ENCODE results near the gene CFC1B. TPM values are rescaled to one million over a fixed set of nuclear protein-coding genes. Genes with fewer than 3 reads are reported as not detected.
"Not testable (repeated sequence)": the region's sequence is repeated elsewhere in the genome, so short reads cannot be mapped to it uniquely, and the experiment has no call there.

The CFC1B gene
- total RNA-seq, 1 donor from 2014 or later: not detected

- not testable (repeated sequence) for H3K4me3 Mint-ChIP-seq; H3K27ac Mint-ChIP-seq (ENCODE audit: unreplicated experiment); H3K4me1 Mint-ChIP-seq; H3K36me3 Mint-ChIP-seq (ENCODE audit: low read depth); H3K27me3 Mint-ChIP-seq (ENCODE audit: low read depth); H3K9me3 Mint-ChIP-seq; DNase-seq (ENCODE audit: low read depth, low spot score)
These were observed 17.2 kb downstream of the CFC1B start for GRCh38 chr2:130538271-130538670.

- H3K9me3 Mint-ChIP-seq; H3K27me3 Mint-ChIP-seq (ENCODE audit: low read depth); H3K36me3 Mint-ChIP-seq (ENCODE audit: low read depth); H3K4me3 Mint-ChIP-seq; DNase-seq (ENCODE audit: low read depth, low spot score); H3K4me1 Mint-ChIP-seq; H3K27ac Mint-ChIP-seq (ENCODE audit: unreplicated experiment): not testable (repeated sequence)
These were observed 21.8 kb downstream of the CFC1B start for GRCh38 chr2:130542789-130543188.

GRCh38 chr2:130543785-130544528, 22.9 kb downstream of the CFC1B start:
- not testable (repeated sequence) for H3K27me3 Mint-ChIP-seq (ENCODE audit: low read depth); H3K27ac Mint-ChIP-seq (ENCODE audit: unreplicated experiment); H3K9me3 Mint-ChIP-seq; H3K4me1 Mint-ChIP-seq; H3K36me3 Mint-ChIP-seq (ENCODE audit: low read depth); H3K4me3 Mint-ChIP-seq; DNase-seq (ENCODE audit: low read depth, low spot score)

GRCh38 chr2:130544978-130545377, 24.0 kb downstream of the CFC1B start:
- not testable (repeated sequence) for H3K4me1 Mint-ChIP-seq; H3K27ac Mint-ChIP-seq (ENCODE audit: unreplicated experiment); DNase-seq (ENCODE audit: low read depth, low spot score); H3K4me3 Mint-ChIP-seq; H3K36me3 Mint-ChIP-seq (ENCODE audit: low read depth); H3K27me3 Mint-ChIP-seq (ENCODE audit: low read depth); H3K9me3 Mint-ChIP-seq

- not testable (repeated sequence) for H3K9me3 Mint-ChIP-seq; H3K27ac Mint-ChIP-seq (ENCODE audit: unreplicated experiment); DNase-seq (ENCODE audit: low read depth, low spot score); H3K4me1 Mint-ChIP-seq; H3K4me3 Mint-ChIP-seq; H3K36me3 Mint-ChIP-seq (ENCODE audit: low read depth); H3K27me3 Mint-ChIP-seq (ENCODE audit: low read depth)
These were observed 27.4 kb downstream of the CFC1B start for GRCh38 chr2:130548418-130548817.

- H3K27me3 Mint-ChIP-seq (ENCODE audit: low read depth); H3K4me3 Mint-ChIP-seq; H3K27ac Mint-ChIP-seq (ENCODE audit: unreplicated experiment); H3K36me3 Mint-ChIP-seq (ENCODE audit: low read depth); DNase-seq (ENCODE audit: low read depth, low spot score); H3K9me3 Mint-ChIP-seq; H3K4me1 Mint-ChIP-seq: not testable (repeated sequence)
These were observed 28.5 kb downstream of the CFC1B start for GRCh38 chr2:130549475-130549874.

GRCh38 chr2:130554178-130554577, 33.2 kb downstream of the CFC1B start:
- not testable (repeated sequence) for H3K36me3 Mint-ChIP-seq (ENCODE audit: low read depth); H3K27me3 Mint-ChIP-seq (ENCODE audit: low read depth); H3K9me3 Mint-ChIP-seq; DNase-seq (ENCODE audit: low read depth, low spot score); H3K4me1 Mint-ChIP-seq; H3K4me3 Mint-ChIP-seq; H3K27ac Mint-ChIP-seq (ENCODE audit: unreplicated experiment)

- not testable (repeated sequence) for H3K36me3 Mint-ChIP-seq (ENCODE audit: low read depth); H3K4me3 Mint-ChIP-seq; DNase-seq (ENCODE audit: low read depth, low spot score); H3K27me3 Mint-ChIP-seq (ENCODE audit: low read depth); H3K27ac Mint-ChIP-seq (ENCODE audit: unreplicated experiment); H3K4me1 Mint-ChIP-seq; H3K9me3 Mint-ChIP-seq
These were observed 35.4 kb downstream of the CFC1B start for GRCh38 chr2:130556441-130556840.

GRCh38 chr2:130566165-130566564, 45.1 kb downstream of the CFC1B start:
- not testable (repeated sequence) for H3K4me1 Mint-ChIP-seq; DNase-seq (ENCODE audit: low read depth, low spot score); H3K9me3 Mint-ChIP-seq; H3K4me3 Mint-ChIP-seq; H3K36me3 Mint-ChIP-seq (ENCODE audit: low read depth); H3K27me3 Mint-ChIP-seq (ENCODE audit: low read depth); H3K27ac Mint-ChIP-seq (ENCODE audit: unreplicated experiment)

- DNase-seq (ENCODE audit: low read depth, low spot score); H3K27ac Mint-ChIP-seq (ENCODE audit: unreplicated experiment); H3K4me1 Mint-ChIP-seq; H3K9me3 Mint-ChIP-seq; H3K4me3 Mint-ChIP-seq; H3K27me3 Mint-ChIP-seq (ENCODE audit: low read depth); H3K36me3 Mint-ChIP-seq (ENCODE audit: low read depth): not testable (repeated sequence)
These were observed 50.9 kb downstream of the CFC1B start for GRCh38 chr2:130571929-130572328.

GRCh38 chr2:130574230-130574629, 53.2 kb downstream of the CFC1B start:
- not testable (repeated sequence) for H3K4me3 Mint-ChIP-seq; DNase-seq (ENCODE audit: low read depth, low spot score); H3K4me1 Mint-ChIP-seq; H3K27ac Mint-ChIP-seq (ENCODE audit: unreplicated experiment); H3K36me3 Mint-ChIP-seq (ENCODE audit: low read depth); H3K27me3 Mint-ChIP-seq (ENCODE audit: low read depth); H3K9me3 Mint-ChIP-seq

- H3K36me3 Mint-ChIP-seq (ENCODE audit: low read depth); H3K27ac Mint-ChIP-seq (ENCODE audit: unreplicated experiment); H3K4me1 Mint-ChIP-seq; DNase-seq (ENCODE audit: low read depth, low spot score); H3K27me3 Mint-ChIP-seq (ENCODE audit: low read depth); H3K4me3 Mint-ChIP-seq; H3K9me3 Mint-ChIP-seq: not testable (repeated sequence)
These were observed 55.3 kb downstream of the CFC1B start for GRCh38 chr2:130576209-130576784.

- not testable (repeated sequence) for H3K27ac Mint-ChIP-seq (ENCODE audit: unreplicated experiment); DNase-seq (ENCODE audit: low read depth, low spot score); H3K4me1 Mint-ChIP-seq; H3K36me3 Mint-ChIP-seq (ENCODE audit: low read depth); H3K27me3 Mint-ChIP-seq (ENCODE audit: low read depth); H3K4me3 Mint-ChIP-seq; H3K9me3 Mint-ChIP-seq
These were observed 56.5 kb downstream of the CFC1B start for GRCh38 chr2:130577559-130577958.

Data from neural crest cell (in vitro differentiated cells).